Measurements from ENCODE around the gene PRDM11. TPM values are rescaled to one million over a fixed set of nuclear protein-coding genes. Genes with fewer than 3 reads are reported as not detected.

Gene PRDM11
- total and polyA plus RNA-seq, 10 of the 15 experiments (the other 5 are each of a cell fraction or from before 2014, with no cell fraction given): 0.03 to 2.4 (median 0.53) TPM

GRCh38 chr11:45263773-45264172 is 117.3 kb downstream of the PRDM11 start:
- in situ Hi-C loops (cut with MboI) (no loop called here), intact Hi-C loops (cut with micrococcal nuclease; ENCODE audit: unreplicated experiment) (no loop called here)
- RAD21 ChIA-PET (ENCODE audit: unreplicated experiment): no interaction called here
- 89% methylated on average over 3 of the region's 3 CpGs for WGBS (ENCODE audit: insufficient coverage, insufficient replicate concordance, low lambda C conversion rate, missing lambda C conversion rate)
- Histone ChIP-seq H3K79me2 (ENCODE audit: control insufficient read depth, insufficient read depth, low read length) (no peaks in the 10 kb centered on the region), H3K9me3 (replicated peaks; ENCODE audit: control insufficient read depth, insufficient read depth, low read length) (no peaks in the 10 kb centered on the region), H4K20me1 (ENCODE audit: control insufficient read depth, insufficient read depth) (no peaks in the 10 kb centered on the region), H3K4me1 (ENCODE audit: control insufficient read depth, insufficient read depth, low read length) (no peaks in the 10 kb centered on the region), H2AFZ (ENCODE audit: control insufficient read depth, low read depth, low read length) (no peak overlapping the region), H3K27ac (ENCODE audit: control insufficient read depth, insufficient read depth) (no peak overlapping the region), H3K4me3 (no peak overlapping the region), H3K27me3 (replicated peaks in 1 of 2; ENCODE audit: control insufficient read depth in 2 of 2, insufficient read depth in 2 of 2, low read length in 1 of 2) (peaks cover 3% of the 10 kb centered on the region in 2 experiments), H3K4me2 (ENCODE audit: control insufficient read depth, insufficient read depth) (no peak overlapping the region), H3K36me3 (ENCODE audit: control insufficient read depth in 2 of 2, insufficient read depth in 2 of 2, low read length in 1 of 2) (no peaks in the 10 kb centered on the region), H3K9ac (ENCODE audit: control insufficient read depth, insufficient read depth, low read length) (no peak overlapping the region)
- FAIRE-seq (no peak), DNase-seq (ENCODE audit: low read depth, low spot score) (no peak), ATAC-seq (no peak)
- CTCF ChIA-PET: no interaction called here
- POLR2A ChIA-PET: no interaction called here
- BruUV-seq (replicated peaks): no TSS peak
- SMC1A ChIA-PET (ENCODE audit: uncharacterized antibody, unreplicated experiment): no interaction called here
- TF ChIP-seq LARP7 (IDR thresholded peaks at IDR 0.05) (no peak), JUND (IDR thresholded peaks at IDR 0.05; ENCODE audit: low read depth, low read length) (no peak), MEF2B (IDR thresholded peaks at IDR 0.05; ENCODE audit: partially characterized antibody, poor library complexity, severe bottlenecking) (no peak), KLF5 (IDR thresholded peaks at IDR 0.05; ENCODE audit: partially characterized antibody) (no peak)
- TF ChIP-seq, protein P1, sequence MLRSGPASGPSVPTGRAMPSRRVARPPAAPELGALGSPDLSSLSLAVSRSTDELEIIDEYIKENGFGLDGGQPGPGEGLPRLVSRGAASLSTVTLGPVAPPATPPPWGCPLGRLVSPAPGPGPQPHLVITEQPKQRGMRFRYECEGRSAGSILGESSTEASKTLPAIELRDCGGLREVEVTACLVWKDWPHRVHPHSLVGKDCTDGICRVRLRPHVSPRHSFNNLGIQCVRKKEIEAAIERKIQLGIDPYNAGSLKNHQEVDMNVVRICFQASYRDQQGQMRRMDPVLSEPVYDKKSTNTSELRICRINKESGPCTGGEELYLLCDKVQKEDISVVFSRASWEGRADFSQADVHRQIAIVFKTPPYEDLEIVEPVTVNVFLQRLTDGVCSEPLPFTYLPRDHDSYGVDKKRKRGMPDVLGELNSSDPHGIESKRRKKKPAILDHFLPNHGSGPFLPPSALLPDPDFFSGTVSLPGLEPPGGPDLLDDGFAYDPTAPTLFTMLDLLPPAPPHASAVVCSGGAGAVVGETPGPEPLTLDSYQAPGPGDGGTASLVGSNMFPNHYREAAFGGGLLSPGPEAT (IDR thresholded peaks at IDR 0.05; ENCODE audit: low read depth): no peak

GRCh38 chr11:45264839-45265515 is 118.5 kb downstream of the PRDM11 start:
- Histone ChIP-seq H3K9me3 (replicated peaks; ENCODE audit: control insufficient read depth, insufficient read depth, low read length) (no peaks in the 10 kb centered on the region), H3K9ac (ENCODE audit: control insufficient read depth, insufficient read depth, low read length) (no peak overlapping the region), H3K27ac (ENCODE audit: control insufficient read depth, insufficient read depth) (no peak overlapping the region), H3K4me2 (ENCODE audit: control insufficient read depth, insufficient read depth) (no peak overlapping the region), H3K79me2 (ENCODE audit: control insufficient read depth, insufficient read depth, low read length) (no peaks in the 10 kb centered on the region), H3K27me3 (replicated peaks in 1 of 2; ENCODE audit: control insufficient read depth in 2 of 2, insufficient read depth in 2 of 2, low read length in 1 of 2) (peaks cover 0 to 5% of the 10 kb centered on the region in 2 experiments), H4K20me1 (ENCODE audit: control insufficient read depth, insufficient read depth) (no peaks in the 10 kb centered on the region), H3K36me3 (ENCODE audit: control insufficient read depth in 2 of 2, insufficient read depth in 2 of 2, low read length in 1 of 2) (no peaks in the 10 kb centered on the region), H3K4me1 (ENCODE audit: control insufficient read depth, insufficient read depth, low read length) (no peaks in the 10 kb centered on the region), H3K4me3 (no peak overlapping the region), H2AFZ (ENCODE audit: control insufficient read depth, low read depth, low read length) (no peak overlapping the region)
- ChIA-PET POLR2A (no interaction called here), SMC1A (ENCODE audit: uncharacterized antibody, unreplicated experiment) (no interaction called here), RAD21 (ENCODE audit: unreplicated experiment) (no interaction called here), CTCF (no interaction called here)
- intact Hi-C loops (cut with micrococcal nuclease; ENCODE audit: unreplicated experiment) (no loop called here), in situ Hi-C loops (cut with MboI) (no loop called here)
- ATAC-seq (no peak), DNase-seq (ENCODE audit: low read depth, low spot score) (no peak), FAIRE-seq (no peak)
- TF ChIP-seq NFIC (IDR thresholded peaks at IDR 0.05; ENCODE audit: low read depth, low read length) (no peak), WRNIP1 (IDR thresholded peaks at IDR 0.05; ENCODE audit: borderline replicate concordance, low read depth, low read length) (no peak), GABPA (IDR thresholded peaks at IDR 0.05; ENCODE audit: low read depth) (no peak), TARDBP (IDR thresholded peaks at IDR 0.05; ENCODE audit: borderline replicate concordance) (no peak), HDGF (IDR thresholded peaks at IDR 0.05) (no peak)
- WGBS (ENCODE audit: insufficient coverage, insufficient replicate concordance, low lambda C conversion rate, missing lambda C conversion rate): 39% methylated on average over 11 of the region's 11 CpGs
- no TSS peak for BruUV-seq (replicated peaks)
